Upper lobe of left lung (tissue), 4 donors: Measurements from ENCODE around the gene ZNF599.

Source experiments
- POLR2A ChIP-seq, 4 donors: fragments of 450-650 bp; IDR thresholded peaks; one replicate each; pipeline ENCODE4 v1.5.1; 2016 to 2017; ENCODE audit warnings: antibody characterized with exemption in 4 of 4, mild to moderate bottlenecking in 2 of 4
- POLR2AphosphoS5 ChIP-seq, 2 donors: sonication (generic); formaldehyde crosslinking; IDR thresholded peaks; one replicate each; pipeline ENCODE4 v1.5.1; 2017; ENCODE audit warnings: antibody characterized with exemption in 2 of 2

DNA sequence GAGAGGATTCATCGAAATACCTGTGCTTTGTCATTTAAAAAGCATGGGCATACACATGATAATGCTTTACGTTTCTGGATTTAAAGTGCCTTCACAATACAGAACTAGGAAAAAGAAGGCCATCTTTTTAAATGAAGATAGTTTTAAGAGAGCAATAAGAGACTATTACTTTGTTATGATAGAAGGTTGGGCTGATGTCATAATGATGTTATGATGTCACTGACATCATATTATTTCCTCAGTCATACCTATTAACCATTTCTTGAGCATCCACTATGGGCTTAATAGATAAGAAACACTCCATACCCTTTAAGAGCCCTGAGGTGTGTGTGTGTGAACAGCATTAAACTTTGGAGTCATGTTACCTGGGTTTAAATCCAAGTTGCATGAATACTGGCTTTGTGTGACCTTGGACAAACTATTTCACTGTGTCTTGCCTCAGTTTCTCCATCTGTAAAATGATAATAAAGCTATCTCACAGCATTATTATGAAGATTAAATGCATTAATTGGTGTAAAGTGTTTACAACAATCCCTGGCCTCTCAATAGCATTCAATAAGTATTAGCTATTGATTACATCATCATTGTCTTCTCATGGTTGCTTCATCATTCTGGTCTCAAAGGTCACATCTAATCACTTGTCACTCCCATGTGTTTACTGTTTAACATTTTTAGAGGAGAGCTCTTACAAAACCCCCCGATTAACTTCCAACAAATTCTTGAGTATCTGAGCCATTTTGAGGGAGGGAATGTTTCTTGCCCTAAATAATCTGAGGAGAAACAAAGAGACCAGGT, 27.9 kb downstream of the ZNF599 start:
- no peak for TF ChIP-seq POLR2AphosphoS5 (IDR thresholded peaks at IDR 0.05)
- TF ChIP-seq POLR2A (IDR thresholded peaks at IDR 0.05) = no peak
